Calu3 (cell line): ENCODE results near the gene PLN. TPM values are rescaled to one million over a fixed set of nuclear protein-coding genes. Genes with fewer than 3 reads are reported as not detected.

Experiments used
- BruUV-seq: library from RNA; stranded (reverse); fragments of 400-500 nt; replicated peaks from 2 replicates; lab custom pipeline; 2021; lab: Mats Ljungman, UMichigan
- CTCF ChIA-PET: fragments of 300-600 bp; sonication (Branson Sonifier 250); formaldehyde crosslinking; loops from one replicate; lab custom pipeline; 2022; ENCODE audit warnings: antibody characterized with exemption; lab: Charles Lee
- DNase-seq: peaks from one replicate; pipeline ENCODE4 v3.0.0; 2022
- H3K27ac Mint-ChIP-seq: one replicate; pipeline ENCODE4 v1.8.0; 2022; ENCODE audit warnings: mixed read lengths; ENCODE audit not compliant: unreplicated experiment
- H3K27me3 Mint-ChIP-seq: one replicate; pipeline ENCODE4 v1.8.0; 2022; ENCODE audit warnings: mixed read lengths; ENCODE audit not compliant: unreplicated experiment
- H3K36me3 Mint-ChIP-seq: one replicate; pipeline ENCODE4 v1.8.0; 2022; ENCODE audit warnings: mild to moderate bottlenecking, moderate library complexity, mixed read lengths; ENCODE audit not compliant: insufficient read depth, unreplicated experiment
- H3K4me1 Mint-ChIP-seq: one replicate; pipeline ENCODE4 v1.8.0; 2022; ENCODE audit warnings: mild to moderate bottlenecking, low read depth, mixed read lengths; ENCODE audit not compliant: unreplicated experiment
- H3K4me3 Mint-ChIP-seq: one replicate; pipeline ENCODE4 v1.8.0; 2022; ENCODE audit warnings: mild to moderate bottlenecking, low read depth, moderate library complexity, mixed read lengths; ENCODE audit not compliant: unreplicated experiment
- H3K9me3 Mint-ChIP-seq: one replicate; pipeline ENCODE4 v1.8.0; 2022; ENCODE audit warnings: low read depth, mixed read lengths; ENCODE audit not compliant: unreplicated experiment
- intact Hi-C: fragments of 100-400 bp; cut with micrococcal nuclease; formaldehyde crosslinking; loops from one replicate; pipeline ENCODE4 v1.10.0; 2022; ENCODE audit not compliant: unreplicated experiment
- total RNA-seq: library from RNA; stranded (reverse); gene quantifications from 2 replicates; pipeline ENCODE4 v1.2.3, GENCODE V29; 2022
- TF ChIP-seq, protein P1 (sequence below): fragments of 200-600 bp; IDR thresholded peaks from one replicate; pipeline ENCODE4 v1.8.0; 2022; ENCODE audit warnings: antibody characterized with exemption; ENCODE audit not compliant: unreplicated experiment

The PLN gene
- total RNA-seq, 1 experiment from 2014 or later, result not detected

DNA sequence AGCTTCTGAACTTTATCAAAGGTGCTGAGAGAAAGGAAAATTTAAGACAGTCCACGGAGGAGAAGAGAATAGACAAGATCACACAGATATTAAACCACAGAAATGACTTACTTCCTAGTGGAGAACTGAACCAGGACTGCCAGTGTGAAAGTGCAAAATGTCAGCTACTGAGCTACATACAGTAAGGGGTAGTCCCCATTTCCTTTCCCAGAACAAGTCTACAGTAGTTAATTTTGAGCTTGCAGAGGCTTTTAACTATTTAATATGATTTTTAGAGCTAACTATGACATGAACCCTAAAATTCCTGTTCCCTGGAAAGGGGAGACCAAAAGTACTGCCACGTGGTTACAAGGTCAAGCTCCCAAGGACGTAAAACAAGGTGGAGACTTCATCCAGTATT, 58.2 kb downstream of the PLN start:
- BruUV-seq, result no TSS peak
- H3K27ac Mint-ChIP-seq, result no peak overlapping the region
- H3K4me1 Mint-ChIP-seq, result no peaks in the 10 kb centered on the region
- TF ChIP-seq, protein P1, sequence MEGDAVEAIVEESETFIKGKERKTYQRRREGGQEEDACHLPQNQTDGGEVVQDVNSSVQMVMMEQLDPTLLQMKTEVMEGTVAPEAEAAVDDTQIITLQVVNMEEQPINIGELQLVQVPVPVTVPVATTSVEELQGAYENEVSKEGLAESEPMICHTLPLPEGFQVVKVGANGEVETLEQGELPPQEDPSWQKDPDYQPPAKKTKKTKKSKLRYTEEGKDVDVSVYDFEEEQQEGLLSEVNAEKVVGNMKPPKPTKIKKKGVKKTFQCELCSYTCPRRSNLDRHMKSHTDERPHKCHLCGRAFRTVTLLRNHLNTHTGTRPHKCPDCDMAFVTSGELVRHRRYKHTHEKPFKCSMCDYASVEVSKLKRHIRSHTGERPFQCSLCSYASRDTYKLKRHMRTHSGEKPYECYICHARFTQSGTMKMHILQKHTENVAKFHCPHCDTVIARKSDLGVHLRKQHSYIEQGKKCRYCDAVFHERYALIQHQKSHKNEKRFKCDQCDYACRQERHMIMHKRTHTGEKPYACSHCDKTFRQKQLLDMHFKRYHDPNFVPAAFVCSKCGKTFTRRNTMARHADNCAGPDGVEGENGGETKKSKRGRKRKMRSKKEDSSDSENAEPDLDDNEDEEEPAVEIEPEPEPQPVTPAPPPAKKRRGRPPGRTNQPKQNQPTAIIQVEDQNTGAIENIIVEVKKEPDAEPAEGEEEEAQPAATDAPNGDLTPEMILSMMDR, result no peak
- CTCF ChIA-PET, result interaction anchor here (0.7 kb wide), 1 partner anchor 113 kb away, joined by 3 read pairs; no protein-coding TSS in a partner anchor
- H3K4me3 Mint-ChIP-seq, result no peak overlapping the region
- H3K36me3 Mint-ChIP-seq, result no peaks in the 10 kb centered on the region
- intact Hi-C loops, result no loop called here
- no peaks in the 10 kb centered on the region for H3K9me3 Mint-ChIP-seq
- no peak for DNase-seq
- no peaks in the 10 kb centered on the region for H3K27me3 Mint-ChIP-seq

DNA sequence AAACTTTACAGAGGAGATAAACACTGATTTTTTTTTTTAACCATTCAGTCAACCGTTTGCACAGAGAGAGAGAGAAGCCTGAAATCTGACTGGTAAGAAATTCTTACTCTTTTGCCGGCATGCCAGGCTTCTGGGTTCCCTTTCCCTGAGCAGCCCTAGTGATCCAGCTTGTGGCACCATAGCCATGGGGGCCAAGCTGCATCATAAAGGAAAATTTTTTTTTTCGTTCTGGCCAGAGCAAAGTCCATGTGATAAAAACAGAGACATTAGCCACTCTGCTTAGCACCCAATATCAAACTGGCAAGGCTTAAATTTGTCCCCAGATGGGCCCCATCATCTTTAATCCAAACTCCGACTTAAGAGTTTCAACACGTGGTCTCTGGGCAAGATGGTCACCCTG, 58.8 kb downstream of the PLN start:
- no peaks in the 10 kb centered on the region for H3K27me3 Mint-ChIP-seq
- no peaks in the 10 kb centered on the region for H3K9me3 Mint-ChIP-seq
- BruUV-seq, result no TSS peak
- intact Hi-C loops, result no loop called here
- CTCF ChIA-PET, result no interaction called here
- H3K27ac Mint-ChIP-seq, result no peak overlapping the region
- no peaks in the 10 kb centered on the region for H3K36me3 Mint-ChIP-seq
- no peak for DNase-seq
- TF ChIP-seq, protein P1, result no peak
- H3K4me3 Mint-ChIP-seq, result no peak overlapping the region
- no peaks in the 10 kb centered on the region for H3K4me1 Mint-ChIP-seq

Other genes with a start within 250 kb of the PLN start
- 4.4 and 5.8 TPM in 2 replicates for gene CEP85L, start 103.3 kb downstream of the PLN start, total RNA-seq